ENCODE data around the gene CPNE9. TPM values are rescaled to one million over a fixed set of nuclear protein-coding genes. Genes with fewer than 3 reads are reported as not detected.
A peak's percentile ranks its signal among the peaks of the same experiment; 100 is the strongest.

The CPNE9 gene
- total RNA-seq, 2 donors from 2014 or later = not detected

DNA sequence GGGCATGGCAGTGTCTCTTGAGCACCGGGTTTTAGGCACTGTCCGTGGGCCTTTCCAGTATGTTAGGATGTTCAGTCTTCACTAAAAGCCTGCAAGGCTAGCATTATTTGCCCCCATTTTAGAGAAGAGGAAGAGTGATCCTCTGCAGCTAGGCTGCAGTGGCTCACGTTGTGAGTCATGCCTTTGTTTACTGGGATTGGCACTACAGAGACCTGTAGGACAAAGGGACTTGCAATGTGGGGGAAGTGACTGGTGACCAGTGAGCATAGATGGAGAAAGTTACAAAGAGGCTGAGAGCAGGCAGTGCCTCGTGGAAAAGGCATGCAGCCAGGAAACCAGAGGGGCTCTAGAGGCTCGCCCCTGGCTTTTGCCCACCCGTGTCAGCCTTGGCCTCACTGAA is 26.8 kb upstream of the CPNE9 start:
- H3K4me1 ChIP-seq = peaks cover 0 to 55% of the 10 kb centered on the region in 2 donors
- no peaks in the 10 kb centered on the region for H3K9me3 ChIP-seq
- H3K27ac ChIP-seq = peak overlapping the region in 1 of 2 donors; percentile 77
- no peak overlapping the region for H3K4me3 ChIP-seq
- H3K27me3 ChIP-seq = no peaks in the 10 kb centered on the region
- no peak for DNase-seq (ENCODE audit: low spot score)
- peaks cover 95% of the 10 kb centered on the region for H3K36me3 ChIP-seq
- TF ChIP-seq, protein P1, sequence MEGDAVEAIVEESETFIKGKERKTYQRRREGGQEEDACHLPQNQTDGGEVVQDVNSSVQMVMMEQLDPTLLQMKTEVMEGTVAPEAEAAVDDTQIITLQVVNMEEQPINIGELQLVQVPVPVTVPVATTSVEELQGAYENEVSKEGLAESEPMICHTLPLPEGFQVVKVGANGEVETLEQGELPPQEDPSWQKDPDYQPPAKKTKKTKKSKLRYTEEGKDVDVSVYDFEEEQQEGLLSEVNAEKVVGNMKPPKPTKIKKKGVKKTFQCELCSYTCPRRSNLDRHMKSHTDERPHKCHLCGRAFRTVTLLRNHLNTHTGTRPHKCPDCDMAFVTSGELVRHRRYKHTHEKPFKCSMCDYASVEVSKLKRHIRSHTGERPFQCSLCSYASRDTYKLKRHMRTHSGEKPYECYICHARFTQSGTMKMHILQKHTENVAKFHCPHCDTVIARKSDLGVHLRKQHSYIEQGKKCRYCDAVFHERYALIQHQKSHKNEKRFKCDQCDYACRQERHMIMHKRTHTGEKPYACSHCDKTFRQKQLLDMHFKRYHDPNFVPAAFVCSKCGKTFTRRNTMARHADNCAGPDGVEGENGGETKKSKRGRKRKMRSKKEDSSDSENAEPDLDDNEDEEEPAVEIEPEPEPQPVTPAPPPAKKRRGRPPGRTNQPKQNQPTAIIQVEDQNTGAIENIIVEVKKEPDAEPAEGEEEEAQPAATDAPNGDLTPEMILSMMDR (IDR thresholded peaks at IDR 0.05) = no peak

DNA sequence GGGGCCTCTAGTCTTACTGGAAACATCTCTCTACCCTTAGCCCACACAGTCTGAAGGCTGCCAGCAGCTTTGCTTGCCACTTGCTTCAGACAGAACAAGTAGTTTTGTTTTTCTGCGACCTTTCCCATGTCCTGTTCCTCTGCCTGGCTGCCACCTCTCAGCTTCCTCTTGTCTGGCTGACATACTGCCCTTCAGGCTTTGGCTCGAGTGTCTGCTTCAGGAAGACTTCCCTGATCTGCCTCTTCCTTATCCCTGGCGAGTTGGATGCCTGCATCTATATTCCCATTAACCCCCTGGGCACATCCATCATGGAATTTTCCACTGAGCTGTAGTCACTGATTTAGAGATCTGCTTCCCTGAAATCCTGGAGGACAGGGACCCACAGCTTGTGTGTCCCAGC is 25.1 kb upstream of the CPNE9 start:
- Histone ChIP-seq H3K4me3 (no peak overlapping the region), H3K27me3 (no peaks in the 10 kb centered on the region), H3K9me3 (no peaks in the 10 kb centered on the region), H3K36me3 (peaks cover 97% of the 10 kb centered on the region), H3K4me1 (peaks cover 0 to 43% of the 10 kb centered on the region in 2 donors), H3K27ac (peak overlapping the region; percentile 56 to 77)
- DNase-seq (ENCODE audit: low spot score) = no peak
- TF ChIP-seq, protein P1 (IDR thresholded peaks at IDR 0.05) = no peak

DNA sequence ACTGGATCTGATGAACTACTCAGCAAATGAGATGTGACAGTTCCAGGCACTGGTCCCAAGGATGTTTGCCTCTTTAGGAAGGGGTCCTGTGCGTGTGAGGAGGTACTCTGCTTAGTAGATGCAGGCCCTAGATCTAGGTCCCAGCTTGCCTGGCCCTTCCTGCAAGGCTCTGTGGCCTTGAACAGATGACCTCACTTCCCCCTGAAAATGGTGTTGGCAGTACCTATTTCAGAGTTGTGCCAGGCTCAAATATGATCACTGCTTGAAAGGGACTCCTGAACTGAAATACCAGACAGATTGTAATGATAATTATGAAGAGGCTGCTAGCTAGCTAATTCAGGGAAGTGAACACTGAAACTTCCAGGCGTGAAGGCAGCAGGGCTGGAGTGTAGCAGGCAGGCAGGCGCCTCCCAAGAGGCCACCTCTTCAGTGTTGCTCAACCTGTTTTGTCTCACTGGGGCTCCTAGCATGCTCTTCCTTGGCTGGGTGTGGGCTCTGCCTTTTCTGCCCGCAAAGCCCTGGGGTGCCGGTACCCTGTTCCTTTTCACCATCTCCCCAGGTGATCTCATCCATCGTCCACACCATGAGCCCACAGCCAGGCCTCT is 24.1 kb upstream of the CPNE9 start:
- TF ChIP-seq, protein P1 (IDR thresholded peaks at IDR 0.05) = no peak
- no peak overlapping the region for H3K4me3 ChIP-seq
- DNase-seq (ENCODE audit: low spot score) = no peak
- no peaks in the 10 kb centered on the region for H3K27me3 ChIP-seq
- H3K36me3 ChIP-seq = peaks cover 97% of the 10 kb centered on the region
- peaks cover 0 to 35% of the 10 kb centered on the region in 2 donors for H3K4me1 ChIP-seq
- H3K27ac ChIP-seq = peak overlapping the region; percentile 56 to 77
- no peaks in the 10 kb centered on the region for H3K9me3 ChIP-seq

DNA sequence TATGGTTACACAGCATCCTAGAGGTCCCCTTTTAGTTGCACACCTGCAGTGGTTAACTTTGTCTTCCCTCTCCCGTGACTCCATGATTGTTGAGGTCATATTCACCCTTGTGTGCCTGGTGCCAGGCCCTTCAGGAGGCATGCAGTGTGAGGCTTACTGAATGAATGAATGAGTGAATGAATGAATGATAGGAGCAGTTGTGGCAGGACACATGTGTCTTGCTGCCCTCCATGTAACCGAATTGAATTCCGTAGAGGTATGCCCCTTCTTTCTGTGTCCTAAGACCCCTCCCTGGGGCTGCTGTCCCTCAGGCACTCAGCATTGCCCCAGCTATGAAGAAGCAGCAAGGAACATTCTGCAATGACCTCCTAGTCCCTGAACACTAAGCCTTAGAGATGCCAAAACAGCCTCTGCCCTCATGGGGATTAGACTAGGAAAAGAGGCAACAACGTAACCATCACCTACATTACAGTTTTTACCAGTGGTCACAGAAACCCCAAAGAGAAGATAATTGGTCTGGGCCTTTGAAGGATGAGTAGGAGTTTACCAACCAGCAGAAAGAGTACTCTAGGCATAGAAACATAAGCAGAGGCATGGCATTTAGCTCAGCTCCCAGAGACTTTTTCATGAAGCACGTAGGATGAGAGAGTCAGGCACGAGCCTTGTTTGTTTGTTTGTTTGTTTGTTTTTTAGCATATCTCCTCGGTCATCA is 22.5 kb upstream of the CPNE9 start:
- TF ChIP-seq, protein P1 (IDR thresholded peaks at IDR 0.05) = no peak
- H3K27ac ChIP-seq = peak overlapping the region; percentile 23 to 26

DNA sequence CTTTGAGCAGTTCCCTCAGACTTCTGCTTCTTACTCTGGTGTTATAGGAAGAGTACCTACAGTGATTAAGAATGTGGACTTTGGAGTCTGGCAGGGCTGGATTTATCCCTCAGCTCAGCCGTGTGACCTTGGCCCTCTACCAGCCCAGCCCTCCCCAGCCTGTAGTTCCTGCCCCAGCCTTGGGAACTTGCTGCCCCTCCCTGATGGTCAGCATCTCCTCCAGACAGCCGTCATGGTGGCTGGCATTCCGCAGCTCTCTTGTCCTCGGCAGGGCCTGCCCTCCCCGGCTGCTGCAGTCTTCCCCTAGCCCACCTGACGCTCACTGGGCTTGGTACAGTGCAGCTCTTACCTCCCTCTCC is 21.9 kb upstream of the CPNE9 start:
- no peak for DNase-seq (ENCODE audit: low spot score)
- peaks cover 100% of the 10 kb centered on the region for H3K36me3 ChIP-seq
- H3K4me3 ChIP-seq = no peak overlapping the region
- peak overlapping the region; percentile 23 to 26 for H3K27ac ChIP-seq
- no peaks in the 10 kb centered on the region for H3K27me3 ChIP-seq
- no peaks in the 10 kb centered on the region for H3K9me3 ChIP-seq
- H3K4me1 ChIP-seq = peaks cover 0 to 35% of the 10 kb centered on the region in 2 donors
- TF ChIP-seq, protein P1 (IDR thresholded peaks at IDR 0.05) = no peak

More for the DNA sequence above, 22.5 kb upstream of the CPNE9 start:
- no peak overlapping the region for H3K4me3 ChIP-seq
- peaks cover 0 to 35% of the 10 kb centered on the region in 2 donors for H3K4me1 ChIP-seq
- DNase-seq (ENCODE audit: low spot score) = no peak
- peaks cover 100% of the 10 kb centered on the region for H3K36me3 ChIP-seq
- no peaks in the 10 kb centered on the region for H3K9me3 ChIP-seq
- no peaks in the 10 kb centered on the region for H3K27me3 ChIP-seq
